Measurements from ENCODE around the gene AKAP11. TPM values are rescaled to one million over a fixed set of nuclear protein-coding genes. Genes with fewer than 3 reads are reported as not detected.
A peak's percentile ranks its signal among the peaks of the same experiment; 100 is the strongest.

AKAP11 gene
- total RNA-seq, 1 experiment from 2014 or later: 64.7 TPM

DNA sequence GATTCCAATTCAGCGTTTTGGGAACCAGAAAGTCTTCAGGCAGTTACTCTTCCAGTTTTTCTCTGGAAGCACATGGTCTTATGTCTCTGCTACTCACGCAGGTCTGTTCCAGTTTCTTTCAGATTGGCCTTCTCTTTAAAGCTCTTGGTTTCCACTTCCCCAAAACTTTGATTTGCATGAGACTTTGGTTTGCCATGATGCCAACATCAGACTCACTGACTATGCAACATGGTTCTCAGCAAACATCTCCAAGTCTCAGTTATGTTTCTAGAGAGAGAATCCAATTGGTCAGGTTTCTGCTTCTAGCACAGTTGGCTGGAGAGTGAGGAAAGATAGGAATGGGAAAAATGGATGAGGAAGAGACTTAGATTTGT is 3.1 kb downstream of the AKAP11 start:
- Histone ChIP-seq H3K9me2 (replicated peaks; ENCODE audit: insufficient read depth, low read length) (no peaks in the 10 kb centered on the region), H4K20me1 (ENCODE audit: insufficient read depth, low read depth, low read length) (no peaks in the 10 kb centered on the region), H2AFZ (ENCODE audit: low read length) (no peak overlapping the region), H3K9ac (ENCODE audit: low read length) (peak overlapping the region; percentile 93), H3K79me2 (ENCODE audit: low read length) (peaks cover 81% of the 10 kb centered on the region), H3K4me2 (ENCODE audit: low read depth, low read length, poor library complexity, severe bottlenecking) (peak overlapping the region; percentile 91), H3K27ac (ENCODE audit: low read length) (peak overlapping the region; percentile 91), H3K4me1 (ENCODE audit: low read length) (peaks cover 80% of the 10 kb centered on the region), H3K27me3 (ENCODE audit: low read length) (no peaks in the 10 kb centered on the region), H3K36me3 (ENCODE audit: insufficient read depth, low read length) (peaks cover 23% of the 10 kb centered on the region), H3K4me3 (ENCODE audit: low read length) (peak overlapping the region; percentile 89), H3K9me3 (ENCODE audit: low read length) (no peaks in the 10 kb centered on the region)
- DNase-seq: peak; percentile 95

GRCh38 chr13:42275506-42275905 is 3.6 kb downstream of the AKAP11 start:
- Histone ChIP-seq H3K36me3 (ENCODE audit: insufficient read depth, low read length) (peaks cover 25% of the 10 kb centered on the region), H3K9ac (ENCODE audit: low read length) (peak overlapping the region; percentile 43), H3K4me3 (ENCODE audit: low read length) (peak overlapping the region; percentile 89), H3K4me2 (ENCODE audit: low read depth, low read length, poor library complexity, severe bottlenecking) (peak overlapping the region; percentile 91), H3K79me2 (ENCODE audit: low read length) (peaks cover 85% of the 10 kb centered on the region), H3K9me3 (ENCODE audit: low read length) (no peaks in the 10 kb centered on the region), H3K9me2 (replicated peaks; ENCODE audit: insufficient read depth, low read length) (no peaks in the 10 kb centered on the region), H4K20me1 (ENCODE audit: insufficient read depth, low read depth, low read length) (no peaks in the 10 kb centered on the region), H3K4me1 (ENCODE audit: low read length) (peaks cover 81% of the 10 kb centered on the region), H3K27ac (ENCODE audit: low read length) (peak overlapping the region; percentile 91), H2AFZ (ENCODE audit: low read length) (no peak overlapping the region), H3K27me3 (ENCODE audit: low read length) (no peaks in the 10 kb centered on the region)
- peak; percentile 51 for DNase-seq

DNA sequence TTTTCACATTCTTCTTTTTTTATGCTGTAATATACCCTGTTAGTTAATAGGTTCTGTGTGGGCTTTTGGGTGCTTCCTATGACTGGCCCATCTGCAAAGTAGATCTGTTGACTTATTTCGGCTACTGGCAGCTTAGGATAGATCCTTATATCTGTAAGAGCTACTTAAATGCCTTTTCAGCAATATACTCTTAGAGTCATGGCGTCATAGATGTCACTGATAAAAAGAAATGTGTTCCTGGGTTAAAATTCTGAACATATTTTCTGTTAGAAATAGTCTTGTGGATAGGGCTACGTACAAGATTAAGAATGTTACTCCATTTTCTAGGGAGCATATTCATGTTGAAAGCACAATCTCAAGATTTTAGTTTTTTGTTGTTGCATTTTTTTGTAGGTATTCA is 4.7 kb downstream of the AKAP11 start:
- DNase-seq: no peak
- H3K36me3 ChIP-seq (ENCODE audit: insufficient read depth, low read length): peaks cover 25% of the 10 kb centered on the region
- no peaks in the 10 kb centered on the region for H3K9me3 ChIP-seq (ENCODE audit: low read length)
- H4K20me1 ChIP-seq (ENCODE audit: insufficient read depth, low read depth, low read length): no peaks in the 10 kb centered on the region
- H3K4me2 ChIP-seq (ENCODE audit: low read depth, low read length, poor library complexity, severe bottlenecking): peak overlapping the region; percentile 91
- peaks cover 81% of the 10 kb centered on the region for H3K4me1 ChIP-seq (ENCODE audit: low read length)
- no peaks in the 10 kb centered on the region for H3K27me3 ChIP-seq (ENCODE audit: low read length)
- H3K79me2 ChIP-seq (ENCODE audit: low read length): peaks cover 97% of the 10 kb centered on the region
- H3K27ac ChIP-seq (ENCODE audit: low read length): peak overlapping the region; percentile 91
- no peaks in the 10 kb centered on the region for H3K9me2 ChIP-seq (replicated peaks; ENCODE audit: insufficient read depth, low read length)
- H3K9ac ChIP-seq (ENCODE audit: low read length): peak overlapping the region; percentile 14; the same call in 1 of the 2 replicates
- peak overlapping the region; percentile 23 for H3K4me3 ChIP-seq (ENCODE audit: low read length)
- H2AFZ ChIP-seq (ENCODE audit: low read length): no peak overlapping the region

DNA sequence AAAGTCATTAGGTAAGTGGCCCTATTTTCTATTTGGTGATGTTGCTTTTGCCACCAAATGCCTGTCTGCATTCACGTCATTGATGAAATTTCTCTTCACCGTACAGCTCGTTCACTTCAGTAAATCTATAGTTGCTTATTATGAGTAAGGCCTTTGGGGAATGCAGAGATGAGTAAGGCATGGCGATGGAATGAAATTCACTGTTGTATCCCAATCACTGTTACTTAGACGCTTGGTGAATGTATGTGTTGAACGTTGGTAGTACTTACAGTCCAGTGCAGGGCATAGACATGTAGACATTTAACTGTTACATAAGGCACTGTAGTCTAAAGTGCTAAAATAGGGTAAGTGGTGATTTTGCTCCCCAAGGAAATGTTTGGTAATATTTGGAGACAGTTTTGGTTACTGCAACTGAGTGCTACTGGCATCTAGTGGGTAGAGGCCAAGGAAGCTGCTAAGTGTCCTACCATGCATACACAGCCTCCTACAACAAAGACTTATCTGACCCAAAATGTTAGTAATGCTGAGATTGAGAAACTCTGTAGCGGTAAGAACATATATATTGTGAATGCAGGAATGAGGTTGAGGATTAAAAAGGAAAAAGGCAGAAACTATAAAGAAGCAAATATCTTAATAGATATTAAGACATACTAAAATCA is 5.8 kb downstream of the AKAP11 start:
- H3K4me2 ChIP-seq (ENCODE audit: low read depth, low read length, poor library complexity, severe bottlenecking): peak overlapping the region; percentile 91
- H3K4me3 ChIP-seq (ENCODE audit: low read length): peak overlapping the region; percentile 28
- H3K4me1 ChIP-seq (ENCODE audit: low read length): peaks cover 89% of the 10 kb centered on the region
- H3K27ac ChIP-seq (ENCODE audit: low read length): peak overlapping the region; percentile 91
- no peaks in the 10 kb centered on the region for H3K27me3 ChIP-seq (ENCODE audit: low read length)
- H3K79me2 ChIP-seq (ENCODE audit: low read length): peaks cover 100% of the 10 kb centered on the region
- H2AFZ ChIP-seq (ENCODE audit: low read length): no peak overlapping the region
- peaks cover 25% of the 10 kb centered on the region for H3K36me3 ChIP-seq (ENCODE audit: insufficient read depth, low read length)
- H3K9me2 ChIP-seq (replicated peaks; ENCODE audit: insufficient read depth, low read length): no peaks in the 10 kb centered on the region
- H4K20me1 ChIP-seq (ENCODE audit: insufficient read depth, low read depth, low read length): no peaks in the 10 kb centered on the region
- peak overlapping the region; percentile 33 for H3K9ac ChIP-seq (ENCODE audit: low read length)
- peak; percentile 57 for DNase-seq
- no peaks in the 10 kb centered on the region for H3K9me3 ChIP-seq (ENCODE audit: low read length)

DNA sequence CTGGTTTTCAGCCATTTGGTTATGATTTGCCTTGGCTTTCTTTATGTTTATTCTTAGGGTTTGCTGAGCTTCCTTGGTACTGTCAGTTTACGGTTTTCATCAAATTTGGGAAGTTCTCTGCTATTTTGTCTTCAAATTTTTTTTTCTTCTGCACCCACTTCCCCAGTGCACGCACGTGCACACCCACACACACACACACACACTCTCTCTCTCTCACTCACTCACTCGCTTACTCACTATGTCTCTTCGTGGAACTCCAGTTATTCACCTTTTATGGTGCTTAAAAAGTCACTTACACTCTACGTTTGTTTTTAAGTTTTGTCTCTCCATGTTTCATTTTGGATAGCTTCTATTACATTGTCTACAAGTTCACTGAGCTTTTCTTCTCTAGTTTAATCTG is 7.1 kb downstream of the AKAP11 start:
- Histone ChIP-seq H3K9me3 (ENCODE audit: low read length) (no peaks in the 10 kb centered on the region), H4K20me1 (ENCODE audit: insufficient read depth, low read depth, low read length) (peaks cover 7% of the 10 kb centered on the region; the same call in 1 of the 2 replicates), H3K4me2 (ENCODE audit: low read depth, low read length, poor library complexity, severe bottlenecking) (peak overlapping the region; percentile 91), H3K27me3 (ENCODE audit: low read length) (no peaks in the 10 kb centered on the region), H3K9ac (ENCODE audit: low read length) (peak overlapping the region; percentile 41), H3K4me3 (ENCODE audit: low read length) (peak overlapping the region; percentile 28; the same call in 1 of the 2 replicates), H2AFZ (ENCODE audit: low read length) (no peak overlapping the region), H3K9me2 (replicated peaks; ENCODE audit: insufficient read depth, low read length) (no peaks in the 10 kb centered on the region), H3K79me2 (ENCODE audit: low read length) (peaks cover 100% of the 10 kb centered on the region), H3K27ac (ENCODE audit: low read length) (peak overlapping the region; percentile 91), H3K4me1 (ENCODE audit: low read length) (peaks cover 93% of the 10 kb centered on the region), H3K36me3 (ENCODE audit: insufficient read depth, low read length) (peaks cover 25% of the 10 kb centered on the region)
- peak; percentile 66 for DNase-seq

DNA sequence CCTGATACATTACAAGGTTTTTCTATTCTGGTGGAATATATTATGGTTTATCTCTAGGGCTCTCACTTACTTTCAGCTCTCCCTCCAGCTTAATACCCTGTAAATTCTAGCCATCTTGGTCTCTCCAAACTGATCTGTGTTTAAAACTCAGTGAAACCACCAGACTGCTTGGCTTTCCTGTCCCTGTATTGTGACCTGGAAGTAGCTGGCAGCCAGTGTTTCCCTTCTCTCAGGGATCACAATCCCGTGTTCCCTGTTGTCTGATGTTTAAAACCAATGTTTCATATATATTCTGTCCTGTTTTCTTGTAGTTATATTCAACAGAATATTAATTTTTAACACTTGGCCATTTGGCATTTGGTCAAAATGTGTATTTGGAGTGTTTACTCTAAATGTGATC is 8.0 kb downstream of the AKAP11 start:
- Histone ChIP-seq H4K20me1 (ENCODE audit: insufficient read depth, low read depth, low read length) (peaks cover 7% of the 10 kb centered on the region; the same call in 1 of the 2 replicates), H2AFZ (ENCODE audit: low read length) (no peak overlapping the region), H3K9me3 (ENCODE audit: low read length) (no peaks in the 10 kb centered on the region), H3K27me3 (ENCODE audit: low read length) (no peaks in the 10 kb centered on the region), H3K4me3 (ENCODE audit: low read length) (peak overlapping the region; percentile 28; the same call in 1 of the 2 replicates), H3K9ac (ENCODE audit: low read length) (peak overlapping the region; percentile 41), H3K9me2 (replicated peaks; ENCODE audit: insufficient read depth, low read length) (no peaks in the 10 kb centered on the region), H3K27ac (ENCODE audit: low read length) (peak overlapping the region; percentile 91), H3K79me2 (ENCODE audit: low read length) (peaks cover 100% of the 10 kb centered on the region), H3K4me2 (ENCODE audit: low read depth, low read length, poor library complexity, severe bottlenecking) (peak overlapping the region; percentile 91), H3K36me3 (ENCODE audit: insufficient read depth, low read length) (peaks cover 33% of the 10 kb centered on the region), H3K4me1 (ENCODE audit: low read length) (peaks cover 86% of the 10 kb centered on the region)
- peak; percentile 39 for DNase-seq

GRCh38 chr13:42280537-42280936 is 8.6 kb downstream of the AKAP11 start:
- Histone ChIP-seq H3K27ac (ENCODE audit: low read length) (peak overlapping the region; percentile 91), H3K36me3 (ENCODE audit: insufficient read depth, low read length) (peaks cover 35% of the 10 kb centered on the region), H3K9me3 (ENCODE audit: low read length) (no peaks in the 10 kb centered on the region), H3K27me3 (ENCODE audit: low read length) (no peaks in the 10 kb centered on the region), H3K79me2 (ENCODE audit: low read length) (peaks cover 100% of the 10 kb centered on the region), H3K4me1 (ENCODE audit: low read length) (peaks cover 81% of the 10 kb centered on the region), H3K9ac (ENCODE audit: low read length) (no peak overlapping the region), H3K9me2 (replicated peaks; ENCODE audit: insufficient read depth, low read length) (no peaks in the 10 kb centered on the region), H3K4me2 (ENCODE audit: low read depth, low read length, poor library complexity, severe bottlenecking) (peak overlapping the region; percentile 91), H2AFZ (ENCODE audit: low read length) (no peak overlapping the region), H4K20me1 (ENCODE audit: insufficient read depth, low read depth, low read length) (peaks cover 7% of the 10 kb centered on the region; the same call in 1 of the 2 replicates), H3K4me3 (ENCODE audit: low read length) (no peak overlapping the region)
- DNase-seq: peak; percentile 41

GRCh38 chr13:42283574-42283973 is 11.6 kb downstream of the AKAP11 start:
- Histone ChIP-seq H4K20me1 (ENCODE audit: insufficient read depth, low read depth, low read length) (peaks cover 7% of the 10 kb centered on the region; the same call in 1 of the 2 replicates), H3K27me3 (ENCODE audit: low read length) (no peaks in the 10 kb centered on the region), H3K9ac (ENCODE audit: low read length) (no peak overlapping the region), H3K9me2 (replicated peaks; ENCODE audit: insufficient read depth, low read length) (no peaks in the 10 kb centered on the region), H2AFZ (ENCODE audit: low read length) (no peak overlapping the region), H3K4me2 (ENCODE audit: low read depth, low read length, poor library complexity, severe bottlenecking) (no peak overlapping the region), H3K36me3 (ENCODE audit: insufficient read depth, low read length) (peaks cover 53% of the 10 kb centered on the region), H3K4me1 (ENCODE audit: low read length) (peaks cover 50% of the 10 kb centered on the region), H3K9me3 (ENCODE audit: low read length) (no peaks in the 10 kb centered on the region), H3K4me3 (ENCODE audit: low read length) (no peak overlapping the region), H3K27ac (ENCODE audit: low read length) (no peak overlapping the region), H3K79me2 (ENCODE audit: low read length) (peaks cover 98% of the 10 kb centered on the region)
- no peak for DNase-seq

Data from Karpas-422 (cell line).